ENCODE results near the gene KISS1. TPM values are rescaled to one million over a fixed set of nuclear protein-coding genes. Genes with fewer than 3 reads are reported as not detected.

KISS1 gene
- total and polyA plus RNA-seq, 2 donors (not counting 1 experiment from before 2014, with no cell fraction given) = 0.17 to 0.52 TPM

DNA sequence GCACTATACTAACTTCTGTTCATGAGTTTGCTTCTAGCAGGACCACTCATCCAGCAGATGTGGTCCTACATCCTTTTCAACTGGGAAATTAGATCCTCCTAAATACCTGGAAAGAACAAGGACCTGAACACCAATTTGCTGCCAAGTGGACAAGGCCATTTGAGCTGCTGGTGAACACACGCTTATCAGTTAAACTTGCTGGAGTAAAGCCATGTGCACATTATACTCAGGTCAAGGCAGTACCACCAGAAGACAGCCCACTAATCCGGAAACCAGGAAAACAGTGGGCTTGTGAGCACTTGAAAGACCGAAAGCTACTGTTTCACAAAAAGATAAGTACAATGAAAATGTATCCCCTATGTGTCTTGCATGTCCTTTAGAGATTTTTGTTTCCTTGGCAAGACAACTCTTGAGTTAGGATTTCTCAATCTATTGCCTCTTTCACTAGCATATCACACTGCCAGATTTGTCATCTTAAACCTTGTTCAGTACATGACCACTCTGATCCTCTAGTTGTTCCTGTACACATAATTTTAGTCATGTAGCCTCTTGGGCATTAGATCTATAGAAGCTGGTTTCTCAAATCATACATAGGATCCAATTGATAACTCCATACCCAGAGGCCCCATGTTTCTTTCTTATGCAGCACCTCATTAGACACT, 25.7 kb downstream of the KISS1 start:
- DNase-seq (ENCODE audit: low read depth in 2 of 2) = no peak
- Histone ChIP-seq H3K27me3 (ENCODE audit: control insufficient read depth, insufficient read depth, low read length) (no peaks in the 10 kb centered on the region), H3K4me2 (ENCODE audit: extremely low read depth, insufficient read depth, low read length) (no peak overlapping the region), H3K36me3 (ENCODE audit: control insufficient read depth, insufficient read depth, low read length) (no peaks in the 10 kb centered on the region), H3K79me2 (ENCODE audit: control insufficient read depth, insufficient read depth, low read length) (no peaks in the 10 kb centered on the region), H3K9me3 (ENCODE audit: control insufficient read depth, insufficient read depth, low read depth, low read length) (no peaks in the 10 kb centered on the region), H4K20me1 (ENCODE audit: control insufficient read depth, extremely low read depth, insufficient read depth, low read length) (no peaks in the 10 kb centered on the region), H3K27ac (ENCODE audit: insufficient read depth, low read length) (no peak overlapping the region), H3K9ac (ENCODE audit: insufficient read depth, low read length) (no peak overlapping the region), H3K4me1 (ENCODE audit: control insufficient read depth, extremely low read depth, insufficient read depth, low read length) (peaks cover 3% of the 10 kb centered on the region), H3K4me3 (replicated peaks in 1 of 4; ENCODE audit: control extremely low read depth in 1 of 4, insufficient read depth in 1 of 4, low read depth in 3 of 4, low read length in 4 of 4) (no peak overlapping the region), H2AFZ (ENCODE audit: low read length) (no peak overlapping the region)
- TF ChIP-seq, protein P1, sequence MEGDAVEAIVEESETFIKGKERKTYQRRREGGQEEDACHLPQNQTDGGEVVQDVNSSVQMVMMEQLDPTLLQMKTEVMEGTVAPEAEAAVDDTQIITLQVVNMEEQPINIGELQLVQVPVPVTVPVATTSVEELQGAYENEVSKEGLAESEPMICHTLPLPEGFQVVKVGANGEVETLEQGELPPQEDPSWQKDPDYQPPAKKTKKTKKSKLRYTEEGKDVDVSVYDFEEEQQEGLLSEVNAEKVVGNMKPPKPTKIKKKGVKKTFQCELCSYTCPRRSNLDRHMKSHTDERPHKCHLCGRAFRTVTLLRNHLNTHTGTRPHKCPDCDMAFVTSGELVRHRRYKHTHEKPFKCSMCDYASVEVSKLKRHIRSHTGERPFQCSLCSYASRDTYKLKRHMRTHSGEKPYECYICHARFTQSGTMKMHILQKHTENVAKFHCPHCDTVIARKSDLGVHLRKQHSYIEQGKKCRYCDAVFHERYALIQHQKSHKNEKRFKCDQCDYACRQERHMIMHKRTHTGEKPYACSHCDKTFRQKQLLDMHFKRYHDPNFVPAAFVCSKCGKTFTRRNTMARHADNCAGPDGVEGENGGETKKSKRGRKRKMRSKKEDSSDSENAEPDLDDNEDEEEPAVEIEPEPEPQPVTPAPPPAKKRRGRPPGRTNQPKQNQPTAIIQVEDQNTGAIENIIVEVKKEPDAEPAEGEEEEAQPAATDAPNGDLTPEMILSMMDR (conservative IDR thresholded peaks at IDR 0.05 in 1 of 2, IDR thresholded peaks at IDR 0.05 in 1 of 2; ENCODE audit: low read depth in 1 of 2, low read length in 2 of 2) = no peak
- TF ChIP-seq EZH2 (IDR thresholded peaks at IDR 0.05; ENCODE audit: low read length, missing control alignments) = no peak

DNA sequence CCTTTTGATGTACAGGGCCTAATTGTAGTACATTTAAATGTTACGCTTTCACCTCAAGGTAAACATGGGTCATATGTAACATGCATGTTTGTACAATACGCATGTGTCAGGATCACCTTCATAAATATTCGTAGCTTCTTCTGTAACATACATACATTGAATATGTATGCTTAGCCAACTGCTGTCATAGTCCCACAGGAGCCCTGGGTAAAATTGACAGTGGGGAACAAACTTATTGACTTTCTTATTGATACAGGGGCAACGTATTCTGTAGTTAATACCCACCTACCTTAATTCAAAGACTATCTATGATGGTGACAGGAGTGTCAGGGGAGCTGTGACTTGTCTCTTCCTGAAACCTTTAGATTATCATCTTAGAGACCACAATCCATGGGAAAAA, 26.4 kb downstream of the KISS1 start:
- Histone ChIP-seq H3K27ac (ENCODE audit: insufficient read depth, low read length) (no peak overlapping the region), H3K27me3 (ENCODE audit: control insufficient read depth, insufficient read depth, low read length) (no peaks in the 10 kb centered on the region), H3K36me3 (ENCODE audit: control insufficient read depth, insufficient read depth, low read length) (no peaks in the 10 kb centered on the region), H3K79me2 (ENCODE audit: control insufficient read depth, insufficient read depth, low read length) (no peaks in the 10 kb centered on the region), H3K4me1 (ENCODE audit: control insufficient read depth, extremely low read depth, insufficient read depth, low read length) (peaks cover 3% of the 10 kb centered on the region), H3K4me2 (ENCODE audit: extremely low read depth, insufficient read depth, low read length) (no peak overlapping the region), H3K9ac (ENCODE audit: insufficient read depth, low read length) (no peak overlapping the region), H4K20me1 (ENCODE audit: control insufficient read depth, extremely low read depth, insufficient read depth, low read length) (no peaks in the 10 kb centered on the region), H3K9me3 (ENCODE audit: control insufficient read depth, insufficient read depth, low read depth, low read length) (no peaks in the 10 kb centered on the region), H3K4me3 (replicated peaks in 1 of 4; ENCODE audit: control extremely low read depth in 1 of 4, insufficient read depth in 1 of 4, low read depth in 3 of 4, low read length in 4 of 4) (no peak overlapping the region), H2AFZ (ENCODE audit: low read length) (no peak overlapping the region)
- TF ChIP-seq, protein P1 (conservative IDR thresholded peaks at IDR 0.05 in 1 of 2, IDR thresholded peaks at IDR 0.05 in 1 of 2; ENCODE audit: low read depth in 1 of 2, low read length in 2 of 2) = no peak
- TF ChIP-seq EZH2 (IDR thresholded peaks at IDR 0.05; ENCODE audit: low read length, missing control alignments) = no peak
- no peak for DNase-seq (ENCODE audit: low read depth in 2 of 2)

DNA sequence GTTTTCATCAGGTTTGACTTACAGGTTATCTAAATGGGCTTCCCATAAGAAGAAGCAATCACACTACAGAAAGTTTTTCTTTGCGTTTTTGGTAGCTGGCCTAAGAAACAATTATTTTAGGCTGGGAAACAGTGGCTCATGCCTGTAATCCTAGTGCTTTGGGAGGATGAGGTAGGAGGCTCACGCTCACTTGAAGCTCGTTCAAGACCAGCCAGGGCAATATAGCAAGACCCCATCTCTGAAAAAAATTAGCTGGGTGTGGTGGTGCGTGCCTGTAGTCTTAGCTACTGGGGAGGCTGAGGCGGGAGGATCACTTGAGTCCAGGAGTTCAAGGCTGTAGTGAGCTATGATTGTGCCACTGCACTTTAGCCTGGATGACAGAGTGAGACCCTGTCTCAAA, 28.6 kb downstream of the KISS1 start:
- H3K27me3 ChIP-seq (ENCODE audit: control insufficient read depth, insufficient read depth, low read length) = no peaks in the 10 kb centered on the region
- no peak overlapping the region for H3K27ac ChIP-seq (ENCODE audit: insufficient read depth, low read length)
- H3K4me1 ChIP-seq (ENCODE audit: control insufficient read depth, extremely low read depth, insufficient read depth, low read length) = peaks cover 3% of the 10 kb centered on the region
- H4K20me1 ChIP-seq (ENCODE audit: control insufficient read depth, extremely low read depth, insufficient read depth, low read length) = no peaks in the 10 kb centered on the region
- no peak for DNase-seq (ENCODE audit: low read depth in 2 of 2)
- no peak overlapping the region for H3K9ac ChIP-seq (ENCODE audit: insufficient read depth, low read length)
- H2AFZ ChIP-seq (ENCODE audit: low read length) = no peak overlapping the region
- H3K79me2 ChIP-seq (ENCODE audit: control insufficient read depth, insufficient read depth, low read length) = no peaks in the 10 kb centered on the region
- TF ChIP-seq EZH2 (IDR thresholded peaks at IDR 0.05; ENCODE audit: low read length, missing control alignments) = no peak
- TF ChIP-seq, protein P1 (conservative IDR thresholded peaks at IDR 0.05 in 1 of 2, IDR thresholded peaks at IDR 0.05 in 1 of 2; ENCODE audit: low read depth in 1 of 2, low read length in 2 of 2) = no peak
- no peak overlapping the region for H3K4me2 ChIP-seq (ENCODE audit: extremely low read depth, insufficient read depth, low read length)
- no peak overlapping the region for H3K4me3 ChIP-seq (replicated peaks in 1 of 4; ENCODE audit: control extremely low read depth in 1 of 4, insufficient read depth in 1 of 4, low read depth in 3 of 4, low read length in 4 of 4)
- H3K36me3 ChIP-seq (ENCODE audit: control insufficient read depth, insufficient read depth, low read length) = no peaks in the 10 kb centered on the region
- no peaks in the 10 kb centered on the region for H3K9me3 ChIP-seq (ENCODE audit: control insufficient read depth, insufficient read depth, low read depth, low read length)
